Activated naive CD8-positive, alpha-beta T cell treated with anti-CD3 and anti-CD28 coated beads, Interleukin-2, amount 10 ng/mL, durations not matched to agents 7 days and 5 days (primary cell): ENCODE measurements around the gene AADAC. TPM values are rescaled to one million over a fixed set of nuclear protein-coding genes. Genes with fewer than 3 reads are reported as not detected.
"Not testable (repeated sequence)": the region's sequence is repeated elsewhere in the genome, so short reads cannot be mapped to it uniquely, and the experiment has no call there.

ENCODE experiments used
- ATAC-seq: fragments of 150-1000 bp; cut with Tn5 transposase; one replicate; pipeline ENCODE4 v1.10.0; 2021; ENCODE audit warnings: low read depth, moderate library complexity
- POLR2A ChIA-PET: fragments of 350-600 bp; sonication (Branson Sonifier 250); formaldehyde crosslinking; loops from one replicate; lab custom pipeline; 2021; ENCODE audit warnings: antibody characterized with exemption; lab: Charles Lee
- DNase-seq: peaks from one replicate; pipeline ENCODE4 v3.0.0; 2021
- H3K27ac Mint-ChIP-seq: one replicate; pipeline ENCODE4 v1.8.0; 2022; ENCODE audit warnings: mild to moderate bottlenecking, mixed read lengths
- H3K27me3 Mint-ChIP-seq: one replicate; pipeline ENCODE4 v1.8.0; 2022; ENCODE audit warnings: mild to moderate bottlenecking, moderate library complexity, mixed read lengths
- H3K36me3 Mint-ChIP-seq: one replicate; pipeline ENCODE4 v1.8.0; 2021; ENCODE audit warnings: mild to moderate bottlenecking, mixed read lengths
- H3K4me1 Mint-ChIP-seq: one replicate; pipeline ENCODE4 v1.8.0; 2021; ENCODE audit warnings: mixed read lengths
- H3K4me3 Mint-ChIP-seq: one replicate; pipeline ENCODE4 v1.8.0; 2022; ENCODE audit warnings: mild to moderate bottlenecking, moderate library complexity, mixed read lengths
- H3K9me3 Mint-ChIP-seq: one replicate; pipeline ENCODE4 v1.8.0; 2021; ENCODE audit warnings: mixed read lengths
- total RNA-seq, 2 experiments: library from RNA; stranded (reverse); gene quantifications; one replicate each; pipeline ENCODE4 v1.2.3, GENCODE V29; 2021

AADAC gene, protein sequence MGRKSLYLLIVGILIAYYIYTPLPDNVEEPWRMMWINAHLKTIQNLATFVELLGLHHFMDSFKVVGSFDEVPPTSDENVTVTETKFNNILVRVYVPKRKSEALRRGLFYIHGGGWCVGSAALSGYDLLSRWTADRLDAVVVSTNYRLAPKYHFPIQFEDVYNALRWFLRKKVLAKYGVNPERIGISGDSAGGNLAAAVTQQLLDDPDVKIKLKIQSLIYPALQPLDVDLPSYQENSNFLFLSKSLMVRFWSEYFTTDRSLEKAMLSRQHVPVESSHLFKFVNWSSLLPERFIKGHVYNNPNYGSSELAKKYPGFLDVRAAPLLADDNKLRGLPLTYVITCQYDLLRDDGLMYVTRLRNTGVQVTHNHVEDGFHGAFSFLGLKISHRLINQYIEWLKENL
- total RNA-seq = not detected

- Mint-ChIP-seq H3K27me3 (peaks cover 10% of the 10 kb centered on the region), H3K9me3 (no peaks in the 10 kb centered on the region), H3K27ac (no peak within 1 kb of the TSS), H3K36me3 (no peaks in the 10 kb centered on the region), H3K4me3 (no peak within 1 kb of the TSS), H3K4me1 (no peaks in the 10 kb centered on the region)
- no peak for ATAC-seq
- POLR2A ChIA-PET = no interaction called here
- no peak for DNase-seq
Measured at GRCh38 chr3:151813799-151814198, at the start of gene AADAC. Gene AADAC, plus strand, starts transcription at chr3:151814116. Its CDS starts 47 bp downstream, at chr3:151814163.

GRCh38 chr3:151764699-151765098, 49.2 kb upstream of the AADAC start:
- H3K4me1 Mint-ChIP-seq, POLR2A ChIA-PET, H3K4me3 Mint-ChIP-seq, H3K27me3 Mint-ChIP-seq, H3K36me3 Mint-ChIP-seq, DNase-seq, ATAC-seq, H3K9me3 Mint-ChIP-seq, H3K27ac Mint-ChIP-seq: not testable (repeated sequence)

- no peaks in the 10 kb centered on the region for H3K4me1 Mint-ChIP-seq
- ATAC-seq (no peak), DNase-seq (no peak)
- H3K27ac Mint-ChIP-seq = no peak overlapping the region
- no peaks in the 10 kb centered on the region for H3K9me3 Mint-ChIP-seq
- H3K36me3 Mint-ChIP-seq = no peaks in the 10 kb centered on the region
- POLR2A ChIA-PET = no interaction called here
- no peaks in the 10 kb centered on the region for H3K27me3 Mint-ChIP-seq
- no peak overlapping the region for H3K4me3 Mint-ChIP-seq
Measured at GRCh38 chr3:151765685-151766084, 48.2 kb upstream of the AADAC start.

GRCh38 chr3:151766454-151766853, 47.5 kb upstream of the AADAC start:
- H3K9me3 Mint-ChIP-seq = no peaks in the 10 kb centered on the region
- no peak overlapping the region for H3K4me3 Mint-ChIP-seq
- ATAC-seq = no peak
- H3K36me3 Mint-ChIP-seq = no peaks in the 10 kb centered on the region
- POLR2A ChIA-PET = no interaction called here
- H3K4me1 Mint-ChIP-seq = no peaks in the 10 kb centered on the region
- no peak for DNase-seq
- H3K27me3 Mint-ChIP-seq = no peaks in the 10 kb centered on the region
- no peak overlapping the region for H3K27ac Mint-ChIP-seq

- H3K4me3 Mint-ChIP-seq = no peak overlapping the region
- H3K36me3 Mint-ChIP-seq = no peaks in the 10 kb centered on the region
- no peaks in the 10 kb centered on the region for H3K9me3 Mint-ChIP-seq
- POLR2A ChIA-PET = no interaction called here
- ATAC-seq = no peak
- no peak for DNase-seq
- H3K27ac Mint-ChIP-seq = no peak overlapping the region
- H3K4me1 Mint-ChIP-seq = no peaks in the 10 kb centered on the region
- H3K27me3 Mint-ChIP-seq = no peaks in the 10 kb centered on the region
Measured at GRCh38 chr3:151768393-151768930, 45.5 kb upstream of the AADAC start.

- no peak overlapping the region for H3K4me3 Mint-ChIP-seq
- no peak overlapping the region for H3K27ac Mint-ChIP-seq
- H3K4me1 Mint-ChIP-seq = no peaks in the 10 kb centered on the region
- ATAC-seq (no peak), DNase-seq (no peak)
- no peaks in the 10 kb centered on the region for H3K36me3 Mint-ChIP-seq
- no peaks in the 10 kb centered on the region for H3K9me3 Mint-ChIP-seq
- POLR2A ChIA-PET = no interaction called here
- no peaks in the 10 kb centered on the region for H3K27me3 Mint-ChIP-seq
Measured at GRCh38 chr3:151769175-151769574, 44.7 kb upstream of the AADAC start.

GRCh38 chr3:151770956-151771355, 43.0 kb upstream of the AADAC start:
- Mint-ChIP-seq H3K4me3 (no peak overlapping the region), H3K27me3 (no peaks in the 10 kb centered on the region), H3K27ac (no peak overlapping the region), H3K9me3 (no peaks in the 10 kb centered on the region), H3K36me3 (no peaks in the 10 kb centered on the region), H3K4me1 (no peaks in the 10 kb centered on the region)
- POLR2A ChIA-PET = no interaction called here
- no peak for DNase-seq
- ATAC-seq = no peak

DNA sequence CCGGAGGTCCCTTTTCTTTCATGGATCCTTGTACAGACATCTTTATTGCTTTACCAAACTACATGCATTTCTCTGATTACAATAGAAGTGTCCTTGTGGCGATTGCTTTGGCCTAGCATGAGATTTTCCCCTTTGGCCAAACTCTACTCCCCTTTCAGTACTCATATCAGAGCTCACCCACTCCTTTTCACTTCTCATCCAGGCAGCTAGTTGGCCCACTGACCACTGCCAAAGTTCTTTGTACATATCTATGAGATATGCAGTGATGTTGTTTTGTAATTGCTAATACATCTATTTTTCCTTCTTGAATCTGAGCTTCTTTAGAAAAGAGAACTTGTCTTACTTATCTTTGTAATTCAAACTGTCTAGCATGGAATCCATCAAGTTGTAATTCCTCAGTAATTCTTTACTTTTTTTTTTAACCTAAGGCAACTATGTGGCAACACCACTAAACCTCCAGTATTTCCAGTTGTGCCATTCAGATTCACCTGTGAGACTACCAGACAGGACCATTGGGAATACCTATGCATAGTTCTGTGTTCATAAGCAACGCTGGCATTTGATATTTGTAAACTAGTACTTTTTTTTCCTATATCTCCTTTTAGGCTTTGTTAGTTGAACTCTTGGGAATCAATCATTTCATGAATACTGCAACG, 41.0 kb upstream of the AADAC start:
- H3K4me3 Mint-ChIP-seq = no peak overlapping the region
- H3K4me1 Mint-ChIP-seq = no peaks in the 10 kb centered on the region
- no peaks in the 10 kb centered on the region for H3K9me3 Mint-ChIP-seq
- H3K27ac Mint-ChIP-seq = no peak overlapping the region
- H3K36me3 Mint-ChIP-seq = no peaks in the 10 kb centered on the region
- DNase-seq (no peak), ATAC-seq (no peak)
- no peaks in the 10 kb centered on the region for H3K27me3 Mint-ChIP-seq
- POLR2A ChIA-PET = no interaction called here

DNA sequence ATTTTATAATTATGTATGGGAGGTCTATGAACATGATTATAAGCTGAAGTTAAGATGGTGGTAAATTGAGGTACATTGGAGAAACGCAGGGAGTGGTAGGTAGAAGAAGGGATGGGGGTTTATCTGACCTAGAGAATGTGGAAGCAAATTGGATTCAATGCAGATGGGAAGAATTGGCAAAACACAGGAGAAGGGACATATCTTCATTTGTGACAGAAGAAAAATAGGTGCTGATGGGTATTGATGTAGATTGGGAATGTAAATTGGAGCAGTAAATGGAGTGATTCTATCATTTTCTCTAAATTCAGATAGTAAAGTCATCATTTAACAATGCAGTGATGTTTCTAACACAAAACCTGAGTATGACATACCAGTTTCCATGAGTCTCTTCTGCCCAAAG, 39.7 kb upstream of the AADAC start:
- no peak for DNase-seq
- no peaks in the 10 kb centered on the region for H3K27me3 Mint-ChIP-seq
- no peak overlapping the region for H3K27ac Mint-ChIP-seq
- POLR2A ChIA-PET = no interaction called here
- no peaks in the 10 kb centered on the region for H3K9me3 Mint-ChIP-seq
- H3K36me3 Mint-ChIP-seq = no peaks in the 10 kb centered on the region
- ATAC-seq = no peak
- no peaks in the 10 kb centered on the region for H3K4me1 Mint-ChIP-seq
- no peak overlapping the region for H3K4me3 Mint-ChIP-seq

DNA sequence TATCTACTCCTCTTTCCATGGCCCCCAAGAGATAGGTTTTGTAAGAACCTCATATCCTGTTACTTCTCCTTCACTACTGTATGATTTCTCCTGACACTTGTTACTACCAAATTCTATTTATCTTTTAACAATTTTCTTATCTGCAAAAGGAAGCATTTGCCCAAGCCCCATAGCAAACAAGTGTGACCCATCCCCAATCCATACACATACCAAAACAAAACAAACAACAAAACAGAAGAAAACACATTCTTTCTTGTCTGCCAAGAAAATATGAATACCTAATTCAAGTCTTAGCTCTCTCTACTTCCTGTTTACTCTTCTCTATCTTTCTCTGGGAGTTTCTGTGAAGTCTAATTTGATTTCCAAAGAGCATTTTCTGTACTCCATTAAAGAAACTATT, 39.0 kb upstream of the AADAC start:
- Mint-ChIP-seq H3K9me3 (no peaks in the 10 kb centered on the region), H3K4me1 (no peaks in the 10 kb centered on the region), H3K27me3 (peaks cover 1% of the 10 kb centered on the region), H3K4me3 (no peak overlapping the region), H3K36me3 (no peaks in the 10 kb centered on the region), H3K27ac (no peak overlapping the region)
- ATAC-seq = no peak
- no peak for DNase-seq
- POLR2A ChIA-PET = no interaction called here

DNA sequence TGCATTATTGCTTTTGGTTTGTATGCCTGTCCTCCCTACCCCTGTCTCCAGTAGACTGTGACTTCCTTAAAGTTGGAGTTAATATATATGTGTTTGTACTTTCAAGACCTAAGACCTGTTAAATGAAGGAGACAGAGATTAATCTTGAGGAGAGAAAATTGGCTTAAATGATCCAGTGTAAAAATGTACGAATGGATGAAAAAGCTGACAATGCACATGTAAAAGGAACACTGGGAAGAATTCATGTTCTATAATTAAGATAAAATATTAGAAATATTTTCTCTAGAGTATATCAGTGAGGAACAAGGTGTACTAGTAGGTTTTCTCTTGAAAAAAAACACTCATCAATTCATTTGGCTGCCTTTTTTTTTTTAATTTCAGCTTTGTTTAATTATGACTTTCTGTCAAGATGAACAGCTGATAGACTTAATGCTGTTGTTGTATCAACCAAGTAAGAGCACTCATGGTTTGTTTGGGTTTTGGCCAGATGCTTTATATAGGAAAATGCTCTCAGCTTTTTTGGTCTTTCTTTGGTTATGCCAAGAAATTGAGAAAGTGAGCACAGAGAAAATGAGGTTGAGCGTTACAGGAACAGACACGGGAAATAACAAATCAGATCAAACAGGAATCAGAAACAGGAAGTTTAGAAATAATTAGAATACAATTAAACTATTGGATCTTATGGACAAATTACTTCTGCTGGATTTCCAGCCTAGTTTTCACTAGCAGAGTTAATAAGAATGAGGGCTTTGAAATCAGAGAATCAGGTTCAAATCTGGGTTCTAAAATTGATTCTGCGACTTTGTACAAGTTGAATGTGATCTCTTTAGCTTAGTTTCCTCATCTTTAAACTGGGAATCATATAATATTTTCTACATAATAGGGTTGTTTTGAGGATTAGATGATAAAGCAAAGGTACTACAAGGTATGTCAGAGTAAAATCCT, 38.3 kb upstream of the AADAC start:
- POLR2A ChIA-PET = no interaction called here

GRCh38 chr3:151776259-151776740, 37.6 kb upstream of the AADAC start:
- DNase-seq (no peak), ATAC-seq (no peak)
- Mint-ChIP-seq H3K27me3 (peaks cover 2% of the 10 kb centered on the region), H3K36me3 (no peaks in the 10 kb centered on the region), H3K4me3 (no peak overlapping the region), H3K4me1 (no peaks in the 10 kb centered on the region), H3K9me3 (no peaks in the 10 kb centered on the region), H3K27ac (no peak overlapping the region)
- POLR2A ChIA-PET = no interaction called here

More for the DNA sequence above, 38.3 kb upstream of the AADAC start:
- no peaks in the 10 kb centered on the region for H3K4me1 Mint-ChIP-seq
- DNase-seq (no peak), ATAC-seq (no peak)
- no peak overlapping the region for H3K4me3 Mint-ChIP-seq
- peaks cover 2% of the 10 kb centered on the region for H3K27me3 Mint-ChIP-seq
- no peak overlapping the region for H3K27ac Mint-ChIP-seq
- no peaks in the 10 kb centered on the region for H3K9me3 Mint-ChIP-seq
- H3K36me3 Mint-ChIP-seq = no peaks in the 10 kb centered on the region

GRCh38 chr3:151777880-151778279, 36.0 kb upstream of the AADAC start:
- H3K36me3 Mint-ChIP-seq = no peaks in the 10 kb centered on the region
- H3K4me3 Mint-ChIP-seq = no peak overlapping the region
- peaks cover 4% of the 10 kb centered on the region for H3K27me3 Mint-ChIP-seq
- no peak for DNase-seq
- ATAC-seq = no peak
- no peaks in the 10 kb centered on the region for H3K4me1 Mint-ChIP-seq
- POLR2A ChIA-PET = no interaction called here
- no peaks in the 10 kb centered on the region for H3K9me3 Mint-ChIP-seq
- no peak overlapping the region for H3K27ac Mint-ChIP-seq
